Stimulated activated CD8-positive, alpha-beta memory T cell treated with anti-CD3 and anti-CD28 coated beads, Interleukin-12 subunit alpha, Interleukin-12 subunit beta, amount 100 ng/mL, for 1 hour (primary cell): ENCODE results near the gene GLRA1.
"Not testable (repeated sequence)": the region's sequence is repeated elsewhere in the genome, so short reads cannot be mapped to it uniquely, and the experiment has no call there.

Experiments used
- DNase-seq: peaks from one replicate; pipeline ENCODE4 v3.0.0-alpha.2; 2020; ENCODE audit warnings: low read depth

The GLRA1 gene

GRCh38 chr5:151913425-151913824 lies 11.2 kb downstream of the GLRA1 start:
- DNase-seq, result no peak

- no peak for DNase-seq
Measured at GRCh38 chr5:151912360-151912759, 12.3 kb downstream of the GLRA1 start.

GRCh38 chr5:151911011-151911410 lies 13.6 kb downstream of the GLRA1 start:
- DNase-seq, result no peak

- no peak for DNase-seq
Measured at GRCh38 chr5:151909628-151910027, 15.0 kb downstream of the GLRA1 start.

- no peak for DNase-seq
Measured at GRCh38 chr5:151906246-151906645, 18.4 kb downstream of the GLRA1 start.

GRCh38 chr5:151905557-151905961 lies 19.1 kb downstream of the GLRA1 start:
- DNase-seq, result no peak

- DNase-seq, result no peak
Measured at GRCh38 chr5:151904909-151905308, 19.7 kb downstream of the GLRA1 start.

GRCh38 chr5:151904127-151904526 lies 20.5 kb downstream of the GLRA1 start:
- no peak for DNase-seq

- no peak for DNase-seq
Measured at GRCh38 chr5:151903243-151903653, 21.4 kb downstream of the GLRA1 start.

- no peak for DNase-seq
Measured at GRCh38 chr5:151902215-151902614, 22.4 kb downstream of the GLRA1 start.

GRCh38 chr5:151901611-151902010 lies 23.0 kb downstream of the GLRA1 start:
- no peak for DNase-seq

- DNase-seq, result no peak
Measured at GRCh38 chr5:151900891-151901290, 23.8 kb downstream of the GLRA1 start.

- DNase-seq, result no peak
Measured at GRCh38 chr5:151899399-151899798, 25.3 kb downstream of the GLRA1 start.

- no peak for DNase-seq
Measured at GRCh38 chr5:151897896-151898295, 26.8 kb downstream of the GLRA1 start.

GRCh38 chr5:151897020-151897552 lies 27.6 kb downstream of the GLRA1 start:
- no peak for DNase-seq

- no peak for DNase-seq
Measured at GRCh38 chr5:151896031-151896691, 28.5 kb downstream of the GLRA1 start.

- DNase-seq, result no peak
Measured at GRCh38 chr5:151895660-151896030, 29.0 kb downstream of the GLRA1 start.

GRCh38 chr5:151893485-151893884 lies 31.2 kb downstream of the GLRA1 start:
- DNase-seq, result not testable (repeated sequence)

- DNase-seq, result no peak
Measured at GRCh38 chr5:151892393-151892792, 32.3 kb downstream of the GLRA1 start.

GRCh38 chr5:151890299-151890698 lies 34.4 kb downstream of the GLRA1 start:
- no peak for DNase-seq

- no peak for DNase-seq
Measured at GRCh38 chr5:151889614-151890013, 35.0 kb downstream of the GLRA1 start.

- no peak for DNase-seq
Measured at GRCh38 chr5:151886546-151887275, 37.9 kb downstream of the GLRA1 start.

GRCh38 chr5:151885138-151885908 lies 39.3 kb downstream of the GLRA1 start:
- DNase-seq, result no peak
